HCT116 (cell line): ENCODE results near the gene GORAB. TPM values are rescaled to one million over a fixed set of nuclear protein-coding genes. Genes with fewer than 3 reads are reported as not detected.

Experiments
- ATAC-seq: fragments of 200-7000 bp; cut with Tn5 transposase; 2 replicates; pipeline ENCODE4 v1.9.1; 2020; ENCODE audit warnings: mild to moderate bottlenecking, moderate library complexity
- BruUV-seq: library from RNA; stranded (reverse); fragments of 400-500 nt; replicated peaks from 2 replicates; lab custom pipeline; 2021; lab: Mats Ljungman, UMichigan
- CTCF ChIA-PET: fragments of 300-600 bp; sonication (Branson Sonifier 250); formaldehyde crosslinking; loops from one replicate; lab custom pipeline; 2021; ENCODE audit warnings: antibody characterized with exemption; lab: Charles Lee
- POLR2A ChIA-PET: fragments of 300-600, 350-600 bp; sonication (Branson Sonifier 250); formaldehyde crosslinking; loops from one replicate; lab custom pipeline; 2021; ENCODE audit warnings: antibody characterized with exemption; lab: Charles Lee
- RAD21 ChIA-PET, 2 experiments: fragments of 300-600 bp; sonication (Branson Sonifier 250); formaldehyde crosslinking; loops; one replicate each; lab custom pipeline; 2023; ENCODE audit warnings: low total read pairs in 2 of 2; ENCODE audit not compliant: uncharacterized antibody in 2 of 2, unreplicated experiment in 2 of 2, low non-redundant PET in 1 of 2; lab: Charles Lee
- DNase-seq: peaks from one replicate; pipeline ENCODE4 v3.0.0-alpha.2; 2010; ENCODE audit warnings: low read depth, low spot score
- H2AFZ ChIP-seq: fragments of 200-600 bp; shearing (Covaris generic), sonication (generic); 2 replicates; pipeline ENCODE4 v1.6.1; 2017; ENCODE audit warnings: low read depth, mixed run types, mixed read lengths, antibody characterized with exemption, low read length; ENCODE audit not compliant: poor library complexity, severe bottlenecking
- H3K27ac ChIP-seq: 2 replicates; pipeline ENCODE4 v1.5.1; 2012; ENCODE audit warnings: low read depth, low read length
- H3K27me3 ChIP-seq: fragments of 200-600 bp; sonication (generic); 2 replicates; pipeline ENCODE4 v1.6.1; 2016; ENCODE audit warnings: mixed run types, low read length, mixed read lengths; ENCODE audit not compliant: insufficient read depth
- H3K36me3 ChIP-seq, 2 experiments: fragments of 200-500 bp in 1 of 2; fragments of 200-600 bp in 1 of 2; sonication (Bioruptor generic) in 1 of 2; sonication (generic) in 1 of 2; 2 replicates each; pipeline versions ENCODE4 v1.5.1 to v1.6.1; 2014 to 2016; ENCODE audit warnings: low read length in 2 of 2, inconsistent platforms in 1 of 2, mixed read lengths in 1 of 2, mixed run types in 1 of 2; ENCODE audit not compliant: insufficient read depth in 2 of 2, control insufficient read depth in 1 of 2
- H3K4me1 ChIP-seq, 2 experiments: fragments of 200-600 bp in 1 of 2; sonication (generic) in 1 of 2; 2 replicates each; pipeline versions ENCODE4 v1.5.1 to v1.6.1; 2012 to 2017; ENCODE audit warnings: low read length in 2 of 2, inconsistent platforms in 1 of 2, mild to moderate bottlenecking in 1 of 2, mixed read lengths in 1 of 2, mixed run types in 1 of 2, moderate library complexity in 1 of 2; ENCODE audit not compliant: insufficient read depth in 2 of 2, control insufficient read depth in 1 of 2
- H3K4me2 ChIP-seq: fragments of 200-600 bp; sonication (generic); 2 replicates; pipeline ENCODE4 v1.6.1; 2017; ENCODE audit warnings: mixed run types, low read length, mixed read lengths
- H3K4me3 ChIP-seq, 2 experiments: fragments of 200-600 bp in 1 of 2; sonication (generic) in 1 of 2; replicated peaks in 1 of 2; 2 replicates each; pipeline ENCODE4 v1.5.1; 2011 to 2016; ENCODE audit warnings: low read length in 2 of 2, control low read depth in 1 of 2, low read depth in 1 of 2, mild to moderate bottlenecking in 1 of 2, mixed read lengths in 1 of 2, mixed run types in 1 of 2
- H3K79me2 ChIP-seq: fragments of 200-600 bp; sonication (generic); 2 replicates; pipeline ENCODE4 v1.6.1; 2017; ENCODE audit warnings: mild to moderate bottlenecking, mixed run types, low read length, moderate library complexity, mixed read lengths; ENCODE audit not compliant: insufficient read depth
- H3K9ac ChIP-seq: fragments of 200-600 bp; sonication (generic); 2 replicates; pipeline ENCODE4 v1.6.1; 2016; ENCODE audit warnings: low read length, mixed read lengths
- H3K9me2 ChIP-seq: fragments of 200-600 bp; sonication (generic), shearing (Covaris generic); 2 replicates; pipeline ENCODE4 v1.6.1; 2017; ENCODE audit warnings: mixed run types, mild to moderate bottlenecking, moderate library complexity; ENCODE audit not compliant: insufficient read depth
- H3K9me3 ChIP-seq, 2 experiments: fragments of 200-500 bp in 1 of 2; fragments of 200-600 bp in 1 of 2; sonication (Bioruptor generic) in 1 of 2; sonication (generic) in 1 of 2; 2 replicates each; pipeline ENCODE4 v1.6.1; 2014 to 2017; ENCODE audit warnings: low read length in 2 of 2, mixed read lengths in 2 of 2, inconsistent platforms in 1 of 2, low read depth in 1 of 2, mild to moderate bottlenecking in 1 of 2, mixed run types in 1 of 2, moderate library complexity in 1 of 2; ENCODE audit not compliant: control insufficient read depth in 1 of 2, insufficient read depth in 1 of 2
- H4K20me1 ChIP-seq: fragments of 200-600 bp; sonication (generic), shearing (Covaris generic); 2 replicates; pipeline ENCODE4 v1.6.1; 2017; ENCODE audit warnings: mixed run types, mild to moderate bottlenecking, moderate library complexity; ENCODE audit not compliant: insufficient read depth
- CBX3 ChIP-seq: IDR thresholded peaks from 2 replicates; pipeline ENCODE4 v1.6.1; 2012; ENCODE audit warnings: low read depth
- EZH2phosphoT487 ChIP-seq: fragments of 200-600 bp; IDR thresholded peaks from 2 replicates; pipeline ENCODE4 v1.6.1; 2018; ENCODE audit warnings: antibody characterized with exemption, borderline replicate concordance
- FOSL1 ChIP-seq: IDR thresholded peaks from 2 replicates; pipeline ENCODE4 v1.6.1; 2012; ENCODE audit warnings: low read depth
- JUND ChIP-seq: IDR thresholded peaks from 2 replicates; pipeline ENCODE4 v1.6.1; 2012
- POLR2AphosphoS5 ChIP-seq: IDR thresholded peaks from 2 replicates; pipeline ENCODE4 v1.6.1; 2011; ENCODE audit warnings: mild to moderate bottlenecking, low read depth, low read length, moderate library complexity
- SIN3A ChIP-seq: IDR thresholded peaks from 2 replicates; pipeline ENCODE4 v1.6.1; 2012; ENCODE audit warnings: low read depth
- TCF7L2 ChIP-seq: IDR thresholded peaks from 2 replicates; pipeline ENCODE4 v1.7.0; 2011; ENCODE audit warnings: borderline replicate concordance, inconsistent platforms; ENCODE audit not compliant: insufficient read depth, insufficient read length; ENCODE audit errors: extremely low read depth
- YY1 ChIP-seq: IDR thresholded peaks from 2 replicates; pipeline ENCODE4 v1.6.1; 2011; ENCODE audit warnings: low read length, low read depth, moderate library complexity, mild to moderate bottlenecking; ENCODE audit not compliant: insufficient replicate concordance; ENCODE audit errors: extremely low read depth
- ZNF274 ChIP-seq: fragments of 200-500 bp; sonication (Bioruptor generic); IDR thresholded peaks from 2 replicates; pipeline ENCODE4 v1.6.1; 2014; ENCODE audit warnings: mild to moderate bottlenecking, low read depth, low read length, inconsistent platforms
- intact Hi-C: fragments of 100-400 bp; cut with micrococcal nuclease; formaldehyde crosslinking; loops from 2 replicates; pipeline ENCODE4 v1.10.0; 2022
- total RNA-seq: library from RNA; stranded (reverse); gene quantifications from one replicate; pipeline ENCODE4 v1.2.1, GENCODE V29; 2021; ENCODE audit not compliant: unreplicated experiment
- TF ChIP-seq, protein P1 (sequence below): IDR thresholded peaks from 2 replicates; pipeline ENCODE4 v1.6.1; 2012
- TF ChIP-seq, protein P2 (sequence below): IDR thresholded peaks from 2 replicates; pipeline ENCODE4 v1.6.1; 2012
- TF ChIP-seq, protein P3 (sequence below): IDR thresholded peaks from 2 replicates; pipeline ENCODE4 v1.6.1; 2011; ENCODE audit warnings: mild to moderate bottlenecking, low read length, moderate library complexity; ENCODE audit not compliant: insufficient replicate concordance; ENCODE audit errors: extremely low read depth

GORAB gene
- total RNA-seq, 1 experiment from 2014 or later: 7.5 TPM

DNA sequence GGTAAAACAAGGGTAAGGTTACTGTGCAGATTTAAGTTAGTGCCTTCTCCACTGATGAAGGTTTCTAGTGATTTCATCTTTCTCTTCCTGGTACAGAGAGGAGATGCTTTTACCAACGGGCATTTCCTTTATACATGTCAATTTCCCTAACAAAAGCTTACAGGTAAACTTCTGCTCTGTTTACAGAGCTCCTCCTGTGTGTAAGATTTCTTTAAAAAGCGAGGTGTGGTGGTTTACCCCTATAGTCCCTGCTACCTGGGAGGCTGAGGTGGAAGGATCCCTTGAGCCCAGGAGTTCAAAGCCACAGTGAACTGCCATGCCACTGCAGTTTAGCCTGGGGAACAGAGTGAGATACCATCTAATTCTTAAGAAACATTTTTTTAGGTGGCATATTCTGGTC, 40.7 kb upstream of the GORAB start:
- Histone ChIP-seq H4K20me1 (no peaks in the 10 kb centered on the region), H3K27ac (no peak overlapping the region), H3K79me2 (no peaks in the 10 kb centered on the region), H3K4me1 (peaks cover 7 to 8% of the 10 kb centered on the region in 2 experiments; a peak in 2 of 4 replicates), H3K9ac (no peak overlapping the region), H3K4me2 (no peak overlapping the region), H3K36me3 (no peaks in the 10 kb centered on the region), H3K9me2 (no peaks in the 10 kb centered on the region), H3K27me3 (no peaks in the 10 kb centered on the region), H2AFZ (no peak overlapping the region), H3K9me3 (no peaks in the 10 kb centered on the region), H3K4me3 (no peak overlapping the region)
- ATAC-seq: no peak
- RAD21 ChIA-PET: no interaction called here
- POLR2A ChIA-PET: no interaction called here
- CTCF ChIA-PET: no interaction called here
- TF ChIP-seq, protein P1, sequence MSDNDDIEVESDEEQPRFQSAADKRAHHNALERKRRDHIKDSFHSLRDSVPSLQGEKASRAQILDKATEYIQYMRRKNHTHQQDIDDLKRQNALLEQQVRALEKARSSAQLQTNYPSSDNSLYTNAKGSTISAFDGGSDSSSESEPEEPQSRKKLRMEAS: no peak
- no peak for TF ChIP-seq YY1
- TF ChIP-seq SIN3A: no peak
- TF ChIP-seq, protein P2, sequence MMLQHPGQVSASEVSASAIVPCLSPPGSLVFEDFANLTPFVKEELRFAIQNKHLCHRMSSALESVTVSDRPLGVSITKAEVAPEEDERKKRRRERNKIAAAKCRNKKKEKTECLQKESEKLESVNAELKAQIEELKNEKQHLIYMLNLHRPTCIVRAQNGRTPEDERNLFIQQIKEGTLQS: no peak
- no peak for TF ChIP-seq FOSL1
- no peak for TF ChIP-seq TCF7L2
- TF ChIP-seq JUND: no peak
- no peak for TF ChIP-seq CBX3
- no peak for TF ChIP-seq POLR2AphosphoS5
- no peak for TF ChIP-seq EZH2phosphoT487
- no peak for TF ChIP-seq ZNF274
- no peak for DNase-seq
- no TSS peak for BruUV-seq
- intact Hi-C loops: no loop called here

DNA sequence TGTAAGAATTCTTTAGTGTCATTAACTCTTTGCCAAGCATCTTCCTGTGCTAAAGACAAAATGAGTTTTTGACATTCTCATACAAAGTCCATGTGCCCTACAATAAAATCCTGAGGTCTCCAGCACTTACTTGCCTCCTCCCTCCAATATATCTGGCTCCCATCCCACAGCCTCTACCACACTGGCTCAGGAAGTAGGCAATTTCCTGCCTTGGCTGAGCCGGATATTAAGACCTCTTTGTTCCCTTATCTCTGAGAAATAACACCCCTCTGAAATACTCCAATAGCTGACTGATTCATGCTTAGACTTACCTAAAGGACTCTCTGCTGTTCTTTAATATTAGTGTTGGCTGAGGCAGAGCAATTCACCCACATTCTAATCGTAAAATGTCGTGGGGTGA, 37.6 kb upstream of the GORAB start:
- no peak overlapping the region for H3K27ac ChIP-seq
- intact Hi-C loops: no loop called here
- H3K4me1 ChIP-seq: peaks cover 7 to 8% of the 10 kb centered on the region in 2 experiments; a peak in 2 of 4 replicates
- ATAC-seq (0 out of 2 replicates have a peak, but pooled peaks have one; percentile 46), DNase-seq (no peak)
- no peak overlapping the region for H3K9ac ChIP-seq
- H3K4me2 ChIP-seq: 0 out of 2 replicates have a peak overlapping the region, but pooled peaks have one; percentile 0
- H2AFZ ChIP-seq: no peak overlapping the region
- H3K4me3 ChIP-seq: no peak overlapping the region
- no TSS peak for BruUV-seq
- no peaks in the 10 kb centered on the region for H3K9me2 ChIP-seq
- ChIA-PET RAD21 (no interaction called here), CTCF (no interaction called here), POLR2A (no interaction called here)
- no peaks in the 10 kb centered on the region for H3K79me2 ChIP-seq
- no peaks in the 10 kb centered on the region for H4K20me1 ChIP-seq
- no peaks in the 10 kb centered on the region for H3K36me3 ChIP-seq
- H3K27me3 ChIP-seq: no peaks in the 10 kb centered on the region
- H3K9me3 ChIP-seq: no peaks in the 10 kb centered on the region
- peak; percentile 68 for TF ChIP-seq TCF7L2
- TF ChIP-seq, protein P3, sequence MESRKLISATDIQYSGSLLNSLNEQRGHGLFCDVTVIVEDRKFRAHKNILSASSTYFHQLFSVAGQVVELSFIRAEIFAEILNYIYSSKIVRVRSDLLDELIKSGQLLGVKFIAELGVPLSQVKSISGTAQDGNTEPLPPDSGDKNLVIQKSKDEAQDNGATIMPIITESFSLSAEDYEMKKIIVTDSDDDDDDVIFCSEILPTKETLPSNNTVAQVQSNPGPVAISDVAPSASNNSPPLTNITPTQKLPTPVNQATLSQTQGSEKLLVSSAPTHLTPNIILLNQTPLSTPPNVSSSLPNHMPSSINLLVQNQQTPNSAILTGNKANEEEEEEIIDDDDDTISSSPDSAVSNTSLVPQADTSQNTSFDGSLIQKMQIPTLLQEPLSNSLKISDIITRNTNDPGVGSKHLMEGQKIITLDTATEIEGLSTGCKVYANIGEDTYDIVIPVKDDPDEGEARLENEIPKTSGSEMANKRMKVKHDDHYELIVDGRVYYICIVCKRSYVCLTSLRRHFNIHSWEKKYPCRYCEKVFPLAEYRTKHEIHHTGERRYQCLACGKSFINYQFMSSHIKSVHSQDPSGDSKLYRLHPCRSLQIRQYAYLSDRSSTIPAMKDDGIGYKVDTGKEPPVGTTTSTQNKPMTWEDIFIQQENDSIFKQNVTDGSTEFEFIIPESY: no peak
